NT2/D1 (cell line): Measurements from ENCODE around the gene PRC1.

Experiments
- DNase-seq: peaks from one replicate; pipeline ENCODE4 v3.0.0-alpha.2; 2011; ENCODE audit warnings: low read depth, low spot score
- H3K27me3 ChIP-seq: 2 replicates; pipeline ENCODE4 v1.6.0; 2011; ENCODE audit warnings: mild to moderate bottlenecking; ENCODE audit not compliant: insufficient read length, insufficient read depth
- H3K36me3 ChIP-seq: 2 replicates; pipeline ENCODE4 v1.6.1; 2011; ENCODE audit warnings: mild to moderate bottlenecking, low read length, mixed read lengths; ENCODE audit not compliant: insufficient read depth, insufficient read length
- H3K4me1 ChIP-seq: 2 replicates; pipeline ENCODE4 v1.5.1; 2011; ENCODE audit not compliant: insufficient read depth, insufficient read length
- H3K4me3 ChIP-seq: 2 replicates; pipeline ENCODE4 v1.5.1; 2011; ENCODE audit warnings: low read depth; ENCODE audit not compliant: insufficient read length
- H3K9ac ChIP-seq: 2 replicates; pipeline ENCODE4 v1.6.0; 2011; ENCODE audit warnings: low read depth; ENCODE audit not compliant: insufficient read length
- H3K9me3 ChIP-seq: 2 replicates; pipeline ENCODE4 v1.5.1; 2011; ENCODE audit warnings: mild to moderate bottlenecking, low read length; ENCODE audit not compliant: insufficient read depth
- SUZ12 ChIP-seq: IDR thresholded peaks from 2 replicates; pipeline ENCODE4 v1.6.1; 2011; ENCODE audit not compliant: insufficient read length, insufficient read depth; ENCODE audit errors: extremely low read depth
- YY1 ChIP-seq: IDR thresholded peaks from 2 replicates; pipeline ENCODE4 v1.6.1; 2011; ENCODE audit not compliant: insufficient read length, insufficient read depth
- ZNF274 ChIP-seq: IDR thresholded peaks from 2 replicates; pipeline ENCODE4 v1.6.1; 2011; ENCODE audit warnings: mild to moderate bottlenecking, low read depth, low read length

Gene PRC1

DNA sequence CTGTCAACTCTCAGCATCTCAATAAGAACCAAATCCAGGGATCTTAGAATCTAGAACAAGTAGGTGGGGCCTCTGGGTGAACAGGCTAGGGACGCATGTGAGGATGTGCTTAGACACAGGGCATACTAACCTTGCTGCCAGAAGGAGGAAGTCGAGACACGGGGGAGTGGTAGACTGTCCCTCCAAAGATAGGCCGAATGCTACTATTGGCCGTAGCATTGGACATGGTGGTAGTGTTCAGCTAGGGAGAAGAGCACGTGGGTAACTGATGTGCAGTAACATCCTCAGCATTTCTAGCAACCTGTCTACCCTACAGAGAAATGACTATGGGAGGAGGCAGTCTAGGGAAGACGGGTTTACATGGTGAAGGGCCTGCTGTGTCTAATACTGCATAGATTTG, 24.1 kb downstream of the PRC1 start:
- no peak for DNase-seq
- TF ChIP-seq SUZ12 (no peak), ZNF274 (no peak), YY1 (no peak)
- Histone ChIP-seq H3K36me3 (peaks cover 96% of the 10 kb centered on the region), H3K4me1 (peaks cover 2% of the 10 kb centered on the region), H3K9me3 (no peaks in the 10 kb centered on the region), H3K27me3 (no peaks in the 10 kb centered on the region), H3K9ac (no peak overlapping the region), H3K4me3 (no peak overlapping the region)

DNA sequence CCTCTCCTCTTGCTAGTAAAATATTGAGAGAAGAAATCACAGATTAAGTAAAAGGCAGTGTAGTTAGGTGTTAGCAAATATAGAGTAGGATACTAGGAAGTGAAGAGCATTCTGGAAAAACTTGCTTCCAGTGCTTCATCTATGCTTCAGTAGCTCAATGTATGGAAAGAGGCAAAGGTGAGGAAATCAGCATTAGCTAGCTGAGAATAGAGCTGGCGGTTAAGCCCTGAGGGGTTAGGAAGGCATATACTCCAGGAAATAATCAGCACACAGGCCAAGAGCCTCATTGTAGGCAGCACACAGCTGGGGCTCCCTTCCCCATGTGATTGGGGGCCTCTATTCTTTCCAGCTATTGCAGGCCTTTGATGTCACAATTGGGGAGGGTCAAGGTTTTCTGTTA, 25.9 kb downstream of the PRC1 start:
- H3K27me3 ChIP-seq: no peaks in the 10 kb centered on the region
- H3K4me3 ChIP-seq: no peak overlapping the region
- no peak overlapping the region for H3K9ac ChIP-seq
- H3K4me1 ChIP-seq: peaks cover 2% of the 10 kb centered on the region
- H3K9me3 ChIP-seq: no peaks in the 10 kb centered on the region
- no peak for DNase-seq
- H3K36me3 ChIP-seq: peaks cover 92% of the 10 kb centered on the region
- TF ChIP-seq YY1 (no peak), ZNF274 (no peak), SUZ12 (no peak)

DNA sequence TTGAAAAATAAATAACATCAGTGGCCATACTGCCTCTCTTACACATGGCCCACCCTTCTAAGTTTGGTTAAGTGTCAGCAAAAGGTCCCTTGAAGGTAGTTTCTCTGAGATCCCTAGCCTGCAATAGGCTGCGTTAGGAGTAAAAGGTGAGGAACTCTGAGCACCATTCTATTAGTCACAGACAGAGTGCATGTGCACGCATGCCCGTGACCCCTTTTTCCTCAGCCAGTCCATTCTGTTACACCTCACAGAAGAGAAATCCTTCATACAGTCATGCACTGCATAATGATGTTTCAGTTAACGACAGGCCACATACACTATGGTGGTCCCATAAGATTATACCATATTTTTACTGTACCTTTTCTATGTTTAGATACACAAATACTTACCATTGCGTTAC, 27.1 kb downstream of the PRC1 start:
- no peak for DNase-seq
- Histone ChIP-seq H3K36me3 (peaks cover 88% of the 10 kb centered on the region), H3K4me3 (no peak overlapping the region), H3K9me3 (no peaks in the 10 kb centered on the region), H3K4me1 (peaks cover 2% of the 10 kb centered on the region), H3K9ac (no peak overlapping the region), H3K27me3 (no peaks in the 10 kb centered on the region)
- no peak for TF ChIP-seq YY1
- no peak for TF ChIP-seq ZNF274
- TF ChIP-seq SUZ12: no peak

DNA sequence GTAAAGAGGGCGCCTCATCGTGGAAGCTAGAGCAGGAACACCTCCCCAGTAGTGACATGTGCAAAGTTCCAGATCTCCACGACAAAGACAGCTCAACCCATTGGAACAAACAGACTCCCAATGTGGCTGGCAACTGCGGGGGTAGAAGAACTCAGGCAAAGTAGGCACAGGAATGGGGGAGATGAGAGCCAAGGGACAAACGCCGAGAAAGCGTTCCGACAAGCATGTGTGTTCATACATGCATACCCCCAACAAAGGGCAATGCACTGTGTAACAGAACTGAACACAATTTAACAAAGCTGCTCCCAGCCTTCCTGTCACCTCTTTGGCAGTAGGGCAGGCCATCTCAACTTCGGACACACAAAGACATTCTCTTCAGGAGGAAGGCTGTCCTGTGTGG, 28.1 kb downstream of the PRC1 start:
- Histone ChIP-seq H3K36me3 (peaks cover 89% of the 10 kb centered on the region), H3K9ac (no peak overlapping the region), H3K9me3 (no peaks in the 10 kb centered on the region), H3K4me1 (peaks cover 2% of the 10 kb centered on the region), H3K27me3 (no peaks in the 10 kb centered on the region), H3K4me3 (no peak overlapping the region)
- no peak for DNase-seq
- no peak for TF ChIP-seq YY1
- TF ChIP-seq ZNF274: no peak
- TF ChIP-seq SUZ12: no peak

DNA sequence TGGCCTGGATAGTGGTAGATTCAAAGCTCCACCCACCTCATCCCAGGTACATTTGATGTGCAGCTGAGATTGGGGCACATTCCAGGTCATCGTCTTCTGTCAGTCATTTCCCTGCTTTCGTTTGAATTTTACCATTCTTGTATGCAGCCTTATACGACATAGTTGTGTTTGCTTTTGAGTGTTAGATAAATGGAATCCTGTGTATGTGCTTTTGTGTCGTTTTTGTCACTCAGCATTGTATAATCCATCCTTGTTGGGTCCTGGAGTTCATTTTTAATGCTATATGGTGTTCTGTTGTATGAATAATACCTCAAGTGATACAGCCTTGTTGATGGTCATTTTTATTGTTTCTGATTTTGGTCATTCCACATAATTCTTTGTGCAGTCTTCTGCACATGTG, 32.3 kb downstream of the PRC1 start:
- Histone ChIP-seq H3K36me3 (peaks cover 72% of the 10 kb centered on the region), H3K4me1 (peaks cover 10% of the 10 kb centered on the region), H3K9ac (no peak overlapping the region), H3K4me3 (no peak overlapping the region), H3K27me3 (peaks cover 7% of the 10 kb centered on the region), H3K9me3 (no peaks in the 10 kb centered on the region)
- TF ChIP-seq SUZ12 (no peak), YY1 (no peak), ZNF274 (no peak)
- no peak for DNase-seq

DNA sequence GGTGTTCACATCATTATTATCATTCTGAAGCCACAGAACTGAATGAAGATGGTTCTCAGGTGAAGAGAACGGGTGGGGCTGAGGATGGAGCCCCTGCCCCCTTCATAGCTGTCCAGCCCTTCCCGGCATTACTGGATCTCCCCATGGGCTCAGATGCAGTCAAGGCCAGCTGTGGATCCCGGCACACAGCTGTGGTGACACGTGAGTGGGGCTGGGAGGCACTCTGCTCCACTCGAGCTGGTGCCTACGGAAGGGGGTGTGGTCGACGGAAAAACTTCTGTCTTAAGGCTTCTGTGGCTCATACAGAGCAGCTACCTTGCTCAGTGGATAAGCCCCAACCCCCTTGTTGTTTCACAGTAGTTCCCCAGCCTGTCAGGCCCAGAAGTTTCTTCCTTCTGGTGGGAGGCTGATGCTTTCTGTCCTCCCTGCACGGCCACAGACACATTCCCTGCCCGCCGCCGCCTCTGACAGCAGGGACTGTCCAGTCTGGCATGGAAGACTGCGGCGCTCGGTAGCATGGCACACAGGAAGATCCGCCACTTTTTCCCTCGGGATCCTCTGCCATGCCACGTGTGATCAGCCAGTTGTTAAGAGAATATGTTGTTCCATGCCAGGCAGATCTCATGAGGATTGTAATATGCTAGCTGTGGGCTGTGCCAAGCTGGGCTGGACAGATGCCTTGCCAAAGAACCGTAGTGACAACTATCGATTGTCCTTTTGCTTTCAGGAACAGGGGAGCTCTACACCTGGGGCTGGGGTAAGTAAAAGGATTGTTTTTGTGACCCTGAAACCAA, 33.8 kb downstream of the PRC1 start:
- Histone ChIP-seq H3K4me3 (no peak overlapping the region), H3K4me1 (peaks cover 8% of the 10 kb centered on the region), H3K9me3 (no peaks in the 10 kb centered on the region), H3K36me3 (peaks cover 57% of the 10 kb centered on the region), H3K27me3 (peaks cover 7% of the 10 kb centered on the region), H3K9ac (no peak overlapping the region)
- no peak for TF ChIP-seq YY1
- TF ChIP-seq ZNF274: no peak
- TF ChIP-seq SUZ12: no peak
- no peak for DNase-seq

DNA sequence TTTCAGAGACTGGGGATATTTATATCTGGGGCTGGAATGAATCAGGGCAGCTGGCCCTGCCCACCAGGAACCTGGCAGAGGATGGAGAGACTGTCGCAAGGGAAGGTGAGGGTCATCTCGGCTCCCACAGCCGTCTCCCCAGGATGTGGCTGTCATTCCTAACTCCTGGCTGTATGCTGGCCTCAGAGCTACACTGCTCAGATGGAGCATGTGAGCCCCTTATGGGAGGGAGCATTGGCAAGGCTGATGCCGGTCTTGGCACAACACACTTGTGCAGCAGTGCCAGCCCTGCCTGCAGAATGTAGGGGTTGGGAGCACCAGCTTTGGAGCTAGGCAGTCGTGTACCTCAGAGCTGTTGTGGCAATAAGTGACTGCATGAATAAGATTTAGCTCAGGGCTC, 34.4 kb downstream of the PRC1 start:
- no peak for DNase-seq
- H3K36me3 ChIP-seq: peaks cover 51% of the 10 kb centered on the region
- H3K9me3 ChIP-seq: no peaks in the 10 kb centered on the region
- no peak overlapping the region for H3K9ac ChIP-seq
- H3K27me3 ChIP-seq: peaks cover 7% of the 10 kb centered on the region
- H3K4me1 ChIP-seq: peaks cover 8% of the 10 kb centered on the region
- TF ChIP-seq SUZ12: no peak
- no peak for TF ChIP-seq ZNF274
- no peak for TF ChIP-seq YY1
- H3K4me3 ChIP-seq: no peak overlapping the region

DNA sequence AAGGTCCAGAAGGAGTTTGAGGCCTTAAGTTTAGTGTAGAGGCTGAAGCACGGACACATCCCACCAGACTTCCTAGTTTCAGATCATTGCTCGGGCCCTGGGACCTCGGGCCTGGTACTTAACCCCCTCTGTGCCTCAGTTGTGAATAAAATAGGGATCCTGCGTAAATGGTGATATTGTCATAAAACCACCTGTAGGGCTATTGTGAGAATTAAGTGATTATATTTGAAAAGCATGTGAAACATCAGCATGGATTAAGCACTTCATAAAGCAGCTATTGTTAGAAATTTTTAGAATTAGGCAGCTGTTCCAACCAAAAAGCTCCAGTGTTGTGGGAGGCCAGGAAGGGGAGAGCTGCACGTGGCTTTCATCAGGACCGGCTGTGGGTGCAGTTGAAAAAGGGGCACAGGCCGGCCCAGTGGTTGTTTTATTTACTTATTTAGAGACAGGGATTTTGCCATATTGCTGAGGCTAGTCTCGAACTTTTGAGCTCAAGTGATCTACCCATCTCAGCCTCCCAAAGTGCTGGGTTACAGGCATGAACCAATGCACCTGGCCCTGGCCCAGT, 35.2 kb downstream of the PRC1 start:
- TF ChIP-seq ZNF274: no peak
- TF ChIP-seq SUZ12: no peak
- TF ChIP-seq YY1: no peak
- Histone ChIP-seq H3K4me1 (peaks cover 8% of the 10 kb centered on the region), H3K36me3 (peaks cover 47% of the 10 kb centered on the region), H3K4me3 (no peak overlapping the region), H3K9ac (no peak overlapping the region), H3K27me3 (peaks cover 7% of the 10 kb centered on the region), H3K9me3 (no peaks in the 10 kb centered on the region)
- no peak for DNase-seq
